NCI-H2171 (cell line): ENCODE results near the gene TOMM20.
"Not testable (repeated sequence)": the region's sequence is repeated elsewhere in the genome, so short reads cannot be mapped to it uniquely, and the experiment has no call there.

ENCODE experiments used
- DNase-seq: peaks from one replicate; lab custom pipeline; 2025; lab: John Stamatoyannopoulos, UW

The TOMM20 gene

GRCh38 chr1:235078480-235079381, 49.9 kb downstream of the TOMM20 start:
- no peak for DNase-seq

- no peak for DNase-seq
Measured at GRCh38 chr1:235077571-235078479, 50.8 kb downstream of the TOMM20 start.

GRCh38 chr1:235077163-235077540, 51.5 kb downstream of the TOMM20 start:
- DNase-seq: no peak

- DNase-seq: no peak
Measured at GRCh38 chr1:235076504-235077162, 52.0 kb downstream of the TOMM20 start.

- no peak for DNase-seq
Measured at GRCh38 chr1:235075777-235076308, 52.8 kb downstream of the TOMM20 start.

- no peak for DNase-seq
Measured at GRCh38 chr1:235075048-235075776, 53.4 kb downstream of the TOMM20 start.

GRCh38 chr1:235074523-235075047, 54.1 kb downstream of the TOMM20 start:
- DNase-seq: peak; percentile 30

- no peak for DNase-seq
Measured at GRCh38 chr1:235073968-235074522, 54.6 kb downstream of the TOMM20 start.

- DNase-seq: no peak
Measured at GRCh38 chr1:235073331-235073967, 55.2 kb downstream of the TOMM20 start.

GRCh38 chr1:235072577-235072976, 56.1 kb downstream of the TOMM20 start:
- DNase-seq: not testable (repeated sequence)

- no peak for DNase-seq
Measured at GRCh38 chr1:235072096-235072495, 56.5 kb downstream of the TOMM20 start.

- no peak for DNase-seq
Measured at GRCh38 chr1:235070819-235071218, 57.8 kb downstream of the TOMM20 start.

- DNase-seq: peak; percentile 88
Measured at GRCh38 chr1:235069577-235070563, 58.8 kb downstream of the TOMM20 start.

- no peak for DNase-seq
Measured at GRCh38 chr1:235069176-235069575, 59.5 kb downstream of the TOMM20 start.

- no peak for DNase-seq
Measured at GRCh38 chr1:235068158-235069121, 60.2 kb downstream of the TOMM20 start.

- peak; percentile 65 for DNase-seq
Measured at GRCh38 chr1:235067396-235068157, 61.1 kb downstream of the TOMM20 start.
